ENCODE data around the gene ZNF492.
"Not testable (repeated sequence)": the region's sequence is repeated elsewhere in the genome, so short reads cannot be mapped to it uniquely, and the experiment has no call there.

ZNF492 gene

DNA sequence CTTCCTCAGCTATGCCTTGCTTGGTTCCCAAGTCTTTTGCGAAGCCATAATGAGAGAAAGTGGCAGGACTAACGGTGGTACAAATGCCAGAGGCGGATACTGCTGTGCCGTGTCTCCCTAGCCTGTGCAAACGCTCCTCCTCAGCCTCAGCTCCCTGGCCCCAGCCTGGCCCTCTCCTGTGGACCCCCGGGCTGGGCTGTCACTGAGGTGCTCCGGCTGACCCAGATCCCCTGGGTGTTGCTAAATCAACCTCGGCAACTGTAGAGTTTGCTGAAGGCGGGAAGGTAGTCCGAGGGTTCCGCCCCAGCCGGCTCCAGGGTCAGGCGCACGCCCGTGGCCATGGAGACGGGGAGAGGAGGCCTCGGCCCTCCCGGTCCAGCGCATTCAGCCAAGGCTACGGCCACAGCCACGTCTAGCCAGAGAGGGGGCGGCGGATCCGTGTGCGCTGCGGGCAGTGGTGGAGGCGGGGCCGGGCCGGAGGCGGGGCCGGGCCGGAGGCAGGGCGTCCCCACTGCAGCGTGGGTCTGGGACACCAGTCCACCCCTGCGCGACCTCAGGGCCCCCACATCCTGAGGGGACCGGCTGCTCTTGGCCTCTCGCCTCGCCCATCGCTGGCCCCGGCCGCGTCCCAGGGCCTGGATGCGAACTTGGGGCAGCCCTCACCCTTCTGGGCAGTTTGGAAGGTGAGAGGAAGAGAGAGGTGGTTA, 16.4 kb upstream of the ZNF492 start:
- no peak for DNase-seq

- DNase-seq: no peak
Measured at GRCh38 chr19:22619371-22619770, 14.8 kb upstream of the ZNF492 start.

GRCh38 chr19:22619932-22620331, 14.2 kb upstream of the ZNF492 start:
- DNase-seq: no peak

DNA sequence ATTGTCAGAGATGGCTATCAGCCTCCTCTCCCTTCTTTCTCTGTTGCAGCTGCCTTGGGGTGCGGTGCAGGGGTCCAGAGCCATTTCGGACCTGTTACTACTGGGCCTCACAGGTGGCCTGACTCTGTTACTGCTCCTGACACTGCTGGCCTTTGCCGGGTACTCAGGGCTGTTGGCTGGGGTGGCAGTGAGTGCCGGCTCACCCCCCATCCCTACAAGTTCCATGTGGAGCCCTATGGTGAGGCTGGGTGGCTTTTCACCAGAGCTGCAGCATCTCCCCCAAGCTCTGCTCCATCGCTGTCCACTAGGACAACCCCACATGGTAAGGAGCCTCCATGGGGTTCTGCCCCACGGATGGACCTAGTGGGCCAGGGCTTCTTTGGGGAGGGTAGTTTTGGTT, 13.7 kb upstream of the ZNF492 start:
- DNase-seq: no peak

DNA sequence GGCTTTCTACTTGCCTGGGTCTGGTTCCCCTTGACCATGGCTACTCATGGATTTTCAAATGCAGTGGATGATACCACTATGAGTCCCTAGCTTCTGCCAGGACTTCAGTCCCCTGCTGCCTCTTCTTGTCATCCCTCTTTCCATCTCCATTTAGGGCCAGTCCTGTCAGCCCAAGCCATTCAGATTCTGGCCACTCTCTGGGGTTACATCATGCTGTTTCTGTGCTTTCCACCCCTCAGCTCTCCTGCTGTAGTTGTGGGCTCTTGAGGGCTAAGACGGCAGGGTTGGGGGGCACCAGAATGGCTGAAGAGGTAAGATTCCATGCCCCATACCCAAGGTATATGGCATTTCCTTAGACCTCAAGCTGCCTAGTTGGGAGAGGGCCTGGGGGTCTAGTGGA, 13.2 kb upstream of the ZNF492 start:
- no peak for DNase-seq

GRCh38 chr19:22622020-22622419, 12.1 kb upstream of the ZNF492 start:
- no peak for DNase-seq

DNA sequence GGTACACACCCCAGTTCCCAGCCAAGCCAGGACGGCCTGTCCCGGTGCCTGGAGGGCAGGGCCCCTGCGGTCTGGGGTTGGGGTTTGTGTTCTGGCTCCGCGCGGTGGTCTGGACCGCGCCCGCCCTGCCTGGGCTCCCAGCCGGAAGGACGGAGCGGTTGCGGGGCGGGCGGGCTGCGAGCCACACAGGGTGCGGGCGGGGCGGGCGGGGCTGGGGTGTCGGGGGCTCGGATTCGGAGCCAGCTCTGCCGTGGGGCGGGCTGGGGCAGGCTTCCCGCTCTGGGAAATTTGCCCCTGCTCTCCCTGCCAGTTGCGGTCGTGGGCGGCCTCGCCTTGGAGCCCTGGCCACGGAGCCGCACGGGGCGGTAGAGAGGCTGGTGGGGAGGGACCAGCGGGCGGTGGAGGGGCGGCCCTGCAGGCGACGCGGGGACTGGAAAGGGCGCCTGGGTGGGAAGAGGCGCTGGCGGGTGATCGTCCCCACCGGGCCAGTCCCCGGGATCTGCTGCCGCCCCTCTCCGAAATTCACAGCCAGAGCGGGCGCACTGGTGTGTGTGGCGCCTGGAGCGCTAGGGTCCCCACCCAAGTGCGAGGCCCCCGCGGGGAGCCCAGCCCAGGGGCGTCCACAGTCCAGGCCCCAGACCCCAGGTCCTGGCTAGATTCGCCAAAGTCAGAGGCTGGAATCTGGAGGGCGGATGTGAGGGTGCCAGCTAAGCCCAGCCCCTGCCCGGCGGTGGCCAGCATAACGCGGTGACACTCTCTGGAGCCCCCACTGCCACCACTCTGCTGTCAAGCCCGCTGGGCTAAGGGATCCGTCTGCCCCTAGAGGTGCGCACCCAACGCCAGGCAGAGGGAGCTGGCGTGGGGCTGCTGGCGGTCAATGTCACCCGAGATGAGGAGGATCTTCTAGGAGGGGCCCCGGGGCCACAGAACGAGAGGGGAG, 11.0 kb upstream of the ZNF492 start:
- no peak for DNase-seq

GRCh38 chr19:22623841-22624221, 10.3 kb upstream of the ZNF492 start:
- DNase-seq: no peak

GRCh38 chr19:22625266-22626035, 8.7 kb upstream of the ZNF492 start:
- no peak for DNase-seq

GRCh38 chr19:22627526-22627925, 6.6 kb upstream of the ZNF492 start:
- DNase-seq: no peak

- DNase-seq: no peak
Measured at GRCh38 chr19:22628401-22628800, 5.7 kb upstream of the ZNF492 start.

DNA sequence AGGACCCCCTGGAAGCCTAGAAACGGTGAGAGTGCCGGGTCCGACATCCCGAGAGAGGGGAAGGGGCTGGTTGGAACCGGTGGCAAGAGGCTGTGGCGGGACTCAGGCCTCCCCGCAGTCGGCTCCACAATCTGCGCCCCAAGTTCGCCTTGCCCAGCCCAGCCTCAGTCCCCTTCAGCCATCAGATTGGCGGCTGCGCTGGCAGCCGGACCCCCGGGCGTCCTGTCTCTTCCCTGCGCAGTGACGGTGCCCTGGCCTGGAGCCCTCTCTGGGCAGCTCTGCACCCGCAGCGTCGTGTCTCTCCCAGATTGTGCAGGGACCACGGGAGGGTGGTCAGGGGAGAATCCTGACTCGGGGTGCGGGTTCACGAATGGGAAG, 315 bp downstream of the ZNF492 start:
- no peak for DNase-seq

- DNase-seq: not testable (repeated sequence)
Measured at GRCh38 chr19:22685493-22685892, 51.4 kb downstream of the ZNF492 start.

GRCh38 chr19:22702661-22703060, 68.5 kb downstream of the ZNF492 start:
- DNase-seq: not testable (repeated sequence)

GRCh38 chr19:22703096-22703495, 69.0 kb downstream of the ZNF492 start:
- not testable (repeated sequence) for DNase-seq

DNA sequence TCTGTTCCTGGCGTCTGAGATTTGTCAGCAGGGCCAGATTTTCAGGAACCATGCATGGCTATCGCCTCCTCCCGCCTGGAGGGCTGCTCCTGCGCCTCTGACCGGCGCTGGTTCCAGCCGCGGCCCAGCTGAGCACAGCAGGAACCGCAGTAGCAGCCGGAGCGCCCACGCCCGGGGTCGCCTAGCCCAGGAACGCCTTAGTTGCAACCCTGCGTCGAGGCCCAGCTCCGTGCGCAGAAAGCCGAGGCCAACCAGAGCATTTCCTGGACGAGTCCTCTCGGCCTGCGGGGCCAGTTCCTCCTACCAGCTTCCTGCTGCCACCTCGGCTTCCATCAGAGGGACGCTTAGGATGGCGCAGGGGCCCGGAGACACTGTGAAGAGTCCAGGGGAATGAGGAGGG, 74.9 kb downstream of the ZNF492 start:
- no peak for DNase-seq
